ENCODE data around the gene TMEM252.

Gene TMEM252

GRCh38 chr9:68581696-68582095 lies 41.0 kb upstream of the TMEM252 start:
- H3K9me3 ChIP-seq (ENCODE audit: insufficient read depth, low read depth, low read length): no peaks in the 10 kb centered on the region
- no peak overlapping the region for H3K4me2 ChIP-seq (ENCODE audit: low read depth, low read length, poor library complexity, severe bottlenecking)
- H3K79me2 ChIP-seq (ENCODE audit: insufficient read depth, low read length): no peaks in the 10 kb centered on the region
- no peak overlapping the region for H2AFZ ChIP-seq (ENCODE audit: low read length)
- H3F3A ChIP-seq (ENCODE audit: low read depth): no peaks in the 10 kb centered on the region
- no peak overlapping the region for H3K4me3 ChIP-seq (ENCODE audit: low read length, poor library complexity, severe bottlenecking)
- no peak for TF ChIP-seq EZH2phosphoT487 (IDR thresholded peaks at IDR 0.05; ENCODE audit: borderline replicate concordance)
- TF ChIP-seq, protein P1, sequence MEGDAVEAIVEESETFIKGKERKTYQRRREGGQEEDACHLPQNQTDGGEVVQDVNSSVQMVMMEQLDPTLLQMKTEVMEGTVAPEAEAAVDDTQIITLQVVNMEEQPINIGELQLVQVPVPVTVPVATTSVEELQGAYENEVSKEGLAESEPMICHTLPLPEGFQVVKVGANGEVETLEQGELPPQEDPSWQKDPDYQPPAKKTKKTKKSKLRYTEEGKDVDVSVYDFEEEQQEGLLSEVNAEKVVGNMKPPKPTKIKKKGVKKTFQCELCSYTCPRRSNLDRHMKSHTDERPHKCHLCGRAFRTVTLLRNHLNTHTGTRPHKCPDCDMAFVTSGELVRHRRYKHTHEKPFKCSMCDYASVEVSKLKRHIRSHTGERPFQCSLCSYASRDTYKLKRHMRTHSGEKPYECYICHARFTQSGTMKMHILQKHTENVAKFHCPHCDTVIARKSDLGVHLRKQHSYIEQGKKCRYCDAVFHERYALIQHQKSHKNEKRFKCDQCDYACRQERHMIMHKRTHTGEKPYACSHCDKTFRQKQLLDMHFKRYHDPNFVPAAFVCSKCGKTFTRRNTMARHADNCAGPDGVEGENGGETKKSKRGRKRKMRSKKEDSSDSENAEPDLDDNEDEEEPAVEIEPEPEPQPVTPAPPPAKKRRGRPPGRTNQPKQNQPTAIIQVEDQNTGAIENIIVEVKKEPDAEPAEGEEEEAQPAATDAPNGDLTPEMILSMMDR (conservative IDR thresholded peaks at IDR 0.05; ENCODE audit: low read length): no peak
- no peaks in the 10 kb centered on the region for H4K20me1 ChIP-seq (ENCODE audit: insufficient read depth, low read length, poor library complexity, severe bottlenecking)
- H3K4me1 ChIP-seq (ENCODE audit: insufficient read depth, low read length, poor library complexity, severe bottlenecking): peaks cover 19% of the 10 kb centered on the region
- no peaks in the 10 kb centered on the region for H3K27me3 ChIP-seq (ENCODE audit: insufficient read depth, low read length, poor library complexity, severe bottlenecking)
- H3K36me3 ChIP-seq (ENCODE audit: insufficient read depth, low read length): no peaks in the 10 kb centered on the region
- no peak overlapping the region for H3K9ac ChIP-seq (ENCODE audit: low read depth, low read length, poor library complexity, severe bottlenecking)
- no peaks in the 10 kb centered on the region for H3K9me2 ChIP-seq (replicated peaks; ENCODE audit: low read depth, low read length)

GRCh38 chr9:68577774-68578591 lies 37.3 kb upstream of the TMEM252 start:
- Histone ChIP-seq H3K79me2 (ENCODE audit: insufficient read depth, low read length) (no peaks in the 10 kb centered on the region), H3K27me3 (ENCODE audit: insufficient read depth, low read length, poor library complexity, severe bottlenecking) (no peaks in the 10 kb centered on the region), H3K9ac (ENCODE audit: low read depth, low read length, poor library complexity, severe bottlenecking) (no peak overlapping the region), H3K4me1 (ENCODE audit: insufficient read depth, low read length, poor library complexity, severe bottlenecking) (peaks cover 19% of the 10 kb centered on the region), H3K9me2 (replicated peaks; ENCODE audit: low read depth, low read length) (no peaks in the 10 kb centered on the region), H3K4me3 (ENCODE audit: low read length, poor library complexity, severe bottlenecking) (no peak overlapping the region), H3K36me3 (ENCODE audit: insufficient read depth, low read length) (no peaks in the 10 kb centered on the region), H2AFZ (ENCODE audit: low read length) (no peak overlapping the region), H3F3A (ENCODE audit: low read depth) (no peaks in the 10 kb centered on the region), H3K4me2 (ENCODE audit: low read depth, low read length, poor library complexity, severe bottlenecking) (peak overlapping the region; percentile 18), H3K9me3 (ENCODE audit: insufficient read depth, low read depth, low read length) (no peaks in the 10 kb centered on the region), H4K20me1 (ENCODE audit: insufficient read depth, low read length, poor library complexity, severe bottlenecking) (no peaks in the 10 kb centered on the region)
- TF ChIP-seq EZH2phosphoT487 (IDR thresholded peaks at IDR 0.05; ENCODE audit: borderline replicate concordance): no peak
- TF ChIP-seq, protein P1 (conservative IDR thresholded peaks at IDR 0.05; ENCODE audit: low read length): no peak

DNA sequence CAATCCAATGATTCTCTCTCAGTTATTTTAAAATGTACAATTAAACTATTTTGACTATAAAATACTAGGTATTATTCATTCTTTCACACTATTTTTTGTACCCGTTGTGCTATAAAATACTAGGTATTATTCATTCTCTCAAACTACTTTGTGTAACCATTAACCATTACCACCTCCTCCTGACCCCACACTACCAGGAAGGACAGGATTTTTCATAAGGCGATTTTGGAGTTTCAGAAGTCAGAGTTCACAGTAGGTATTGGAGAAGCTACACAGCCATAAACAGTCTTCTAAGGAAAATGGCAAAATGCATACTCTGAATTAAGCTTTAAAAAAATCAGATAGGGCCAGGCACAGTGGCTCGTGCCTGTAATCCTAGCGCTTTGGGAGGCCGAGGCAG lies 35.1 kb upstream of the TMEM252 start:
- Histone ChIP-seq H3K9me2 (replicated peaks; ENCODE audit: low read depth, low read length) (no peaks in the 10 kb centered on the region), H4K20me1 (ENCODE audit: insufficient read depth, low read length, poor library complexity, severe bottlenecking) (no peaks in the 10 kb centered on the region), H3K36me3 (ENCODE audit: insufficient read depth, low read length) (no peaks in the 10 kb centered on the region), H2AFZ (ENCODE audit: low read length) (no peak overlapping the region), H3K4me1 (ENCODE audit: insufficient read depth, low read length, poor library complexity, severe bottlenecking) (peaks cover 19% of the 10 kb centered on the region), H3K9ac (ENCODE audit: low read depth, low read length, poor library complexity, severe bottlenecking) (no peak overlapping the region), H3K27me3 (ENCODE audit: insufficient read depth, low read length, poor library complexity, severe bottlenecking) (no peaks in the 10 kb centered on the region), H3K4me2 (ENCODE audit: low read depth, low read length, poor library complexity, severe bottlenecking) (no peak overlapping the region), H3K4me3 (ENCODE audit: low read length, poor library complexity, severe bottlenecking) (no peak overlapping the region), H3K79me2 (ENCODE audit: insufficient read depth, low read length) (no peaks in the 10 kb centered on the region), H3F3A (ENCODE audit: low read depth) (no peaks in the 10 kb centered on the region), H3K9me3 (ENCODE audit: insufficient read depth, low read depth, low read length) (no peaks in the 10 kb centered on the region)
- TF ChIP-seq EZH2phosphoT487 (IDR thresholded peaks at IDR 0.05; ENCODE audit: borderline replicate concordance): no peak
- TF ChIP-seq, protein P1 (conservative IDR thresholded peaks at IDR 0.05; ENCODE audit: low read length): no peak

All from Loucy (cell line).